Lower lobe of right lung (tissue), 2 donors: ENCODE measurements around the gene APOL5. TPM values are rescaled to one million over a fixed set of nuclear protein-coding genes. Genes with fewer than 3 reads are reported as not detected.

ENCODE experiments used
- ATAC-seq, 2 donors: fragments of 200-7000 bp; cut with Tn5 transposase; one replicate each; pipeline ENCODE4 v1.9.1; 2020 to 2022; ENCODE audit warnings: mild to moderate bottlenecking in 2 of 2, moderate library complexity in 2 of 2
- DNase-seq: peaks from one replicate; pipeline ENCODE4 v3.0.0-alpha.2; 2020
- H3K27ac ChIP-seq: fragments of 200-600 bp; one replicate; pipeline ENCODE4 v1.8.0; 2022
- H3K27me3 ChIP-seq: fragments of 200-600 bp; one replicate; pipeline ENCODE4 v1.8.0; 2022; ENCODE audit warnings: low read depth
- H3K36me3 ChIP-seq: fragments of 200-600 bp; one replicate; pipeline ENCODE4 v1.8.0; 2022; ENCODE audit warnings: mild to moderate bottlenecking
- H3K4me1 ChIP-seq: fragments of 200-600 bp; one replicate; pipeline ENCODE4 v1.8.0; 2022
- H3K4me3 ChIP-seq: fragments of 200-600 bp; one replicate; pipeline ENCODE4 v1.8.0; 2022; ENCODE audit warnings: mild to moderate bottlenecking
- H3K9me3 ChIP-seq: fragments of 200-600 bp; one replicate; pipeline ENCODE4 v1.8.0; 2022
- intact Hi-C: fragments of 100-400 bp; cut with DNase I; formaldehyde crosslinking; loops from one replicate; pipeline ENCODE4 v1.11.0; 2022
- total RNA-seq: library from RNA; stranded (reverse); fragmentation: NEBNext Ultra II Directional; extraction: Animal tissue kit (Norgen Biotek cat#: 25700); gene quantifications from one replicate; pipeline ENCODE4 v1.2.1, GENCODE V29; 2021
- TF ChIP-seq, protein P1 (sequence below): fragments of 200-600 bp; IDR thresholded peaks from one replicate; pipeline ENCODE4 v1.8.0; 2022; ENCODE audit warnings: antibody characterized with exemption, mild to moderate bottlenecking
- donor health status: DM: no; HTN: yes; CAD: no; lungs with severe emphysema.

The APOL5 gene
- total RNA-seq, 1 donor from 2014 or later: not detected

DNA sequence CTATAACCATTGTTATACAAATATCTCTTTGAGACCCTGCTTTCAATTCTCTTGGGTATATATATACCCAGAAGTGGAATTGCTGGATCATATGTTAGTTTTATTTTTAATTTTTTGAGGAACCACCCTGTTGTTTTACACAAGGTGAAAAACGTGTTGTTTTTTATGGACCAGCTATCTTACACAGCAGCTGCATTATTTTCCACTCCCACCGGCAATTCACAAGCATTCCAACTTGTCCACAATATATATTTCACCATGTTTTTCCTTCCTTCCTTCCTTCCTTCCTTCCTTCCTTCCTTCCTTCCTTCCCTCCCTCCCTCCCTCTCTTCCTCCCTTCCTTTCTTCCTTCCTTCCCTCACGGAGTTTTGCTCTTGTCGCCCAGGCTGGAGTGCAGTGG lies 6.3 kb upstream of the APOL5 start:
- H3K27me3 ChIP-seq: no peaks in the 10 kb centered on the region
- no peaks in the 10 kb centered on the region for H3K36me3 ChIP-seq
- no peaks in the 10 kb centered on the region for H3K4me1 ChIP-seq
- peaks cover 5% of the 10 kb centered on the region for H3K9me3 ChIP-seq
- ATAC-seq (no peak), DNase-seq (no peak)
- H3K27ac ChIP-seq: no peak overlapping the region
- no peak overlapping the region for H3K4me3 ChIP-seq
- intact Hi-C loops: no loop called here
- TF ChIP-seq, protein P1, sequence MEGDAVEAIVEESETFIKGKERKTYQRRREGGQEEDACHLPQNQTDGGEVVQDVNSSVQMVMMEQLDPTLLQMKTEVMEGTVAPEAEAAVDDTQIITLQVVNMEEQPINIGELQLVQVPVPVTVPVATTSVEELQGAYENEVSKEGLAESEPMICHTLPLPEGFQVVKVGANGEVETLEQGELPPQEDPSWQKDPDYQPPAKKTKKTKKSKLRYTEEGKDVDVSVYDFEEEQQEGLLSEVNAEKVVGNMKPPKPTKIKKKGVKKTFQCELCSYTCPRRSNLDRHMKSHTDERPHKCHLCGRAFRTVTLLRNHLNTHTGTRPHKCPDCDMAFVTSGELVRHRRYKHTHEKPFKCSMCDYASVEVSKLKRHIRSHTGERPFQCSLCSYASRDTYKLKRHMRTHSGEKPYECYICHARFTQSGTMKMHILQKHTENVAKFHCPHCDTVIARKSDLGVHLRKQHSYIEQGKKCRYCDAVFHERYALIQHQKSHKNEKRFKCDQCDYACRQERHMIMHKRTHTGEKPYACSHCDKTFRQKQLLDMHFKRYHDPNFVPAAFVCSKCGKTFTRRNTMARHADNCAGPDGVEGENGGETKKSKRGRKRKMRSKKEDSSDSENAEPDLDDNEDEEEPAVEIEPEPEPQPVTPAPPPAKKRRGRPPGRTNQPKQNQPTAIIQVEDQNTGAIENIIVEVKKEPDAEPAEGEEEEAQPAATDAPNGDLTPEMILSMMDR: no peak

DNA sequence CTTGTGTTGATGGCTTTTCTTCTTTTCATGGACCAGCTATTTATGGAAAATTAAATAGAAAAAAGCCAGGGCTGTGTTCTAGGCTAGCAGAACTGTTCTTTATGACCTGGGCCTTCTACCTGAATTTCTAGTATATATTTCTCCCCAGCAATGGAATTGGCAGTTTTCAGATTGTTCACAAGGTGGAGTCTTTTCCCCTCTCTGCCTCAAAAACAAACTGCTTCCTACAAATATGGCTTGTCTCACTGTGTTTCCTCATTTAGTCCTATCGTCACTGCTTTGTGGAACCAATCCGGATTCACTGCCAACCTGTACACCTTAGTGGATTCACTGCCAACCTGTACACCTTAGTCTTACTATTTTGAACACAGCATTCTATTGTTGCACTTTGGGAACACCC lies 5.0 kb upstream of the APOL5 start:
- no peaks in the 10 kb centered on the region for H3K36me3 ChIP-seq
- DNase-seq: no peak
- no peaks in the 10 kb centered on the region for H3K27me3 ChIP-seq
- no peak for ATAC-seq
- TF ChIP-seq, protein P1: no peak
- H3K27ac ChIP-seq: no peak overlapping the region
- intact Hi-C loops: no loop called here
- H3K4me1 ChIP-seq: no peaks in the 10 kb centered on the region
- H3K4me3 ChIP-seq: no peak overlapping the region
- peaks cover 5% of the 10 kb centered on the region for H3K9me3 ChIP-seq

- no peaks in the 10 kb centered on the region for H3K36me3 ChIP-seq
- no peaks in the 10 kb centered on the region for H3K9me3 ChIP-seq
- intact Hi-C loops: no loop called here
- ATAC-seq (no peak), DNase-seq (no peak)
- no peaks in the 10 kb centered on the region for H3K27me3 ChIP-seq
- TF ChIP-seq, protein P1: no peak
- no peak overlapping the region for H3K4me3 ChIP-seq
- no peaks in the 10 kb centered on the region for H3K4me1 ChIP-seq
- no peak overlapping the region for H3K27ac ChIP-seq
These were observed 1.7 kb downstream of the APOL5 start for GRCh38 chr22:35719212-35719875.

DNA sequence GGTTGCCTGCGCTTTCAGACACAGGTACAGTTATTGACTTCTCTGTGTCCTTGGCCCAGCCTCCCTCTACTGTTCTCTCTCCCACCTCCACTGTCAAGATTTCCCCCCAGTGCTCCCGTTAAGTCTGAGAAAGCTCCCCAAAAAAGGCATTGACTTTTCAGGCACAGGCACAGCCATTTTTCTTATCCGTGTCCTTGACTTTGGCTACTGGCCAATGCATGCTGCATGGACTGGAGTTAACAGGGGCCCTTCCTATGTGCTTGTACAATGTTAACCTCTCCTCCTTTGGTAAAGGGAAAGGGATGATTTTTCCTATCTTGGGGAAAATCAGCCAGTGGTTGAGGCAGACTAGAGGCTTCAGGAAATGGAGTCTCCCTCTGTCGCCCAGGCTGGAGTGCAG lies 4.3 kb downstream of the APOL5 start:
- no peak overlapping the region for H3K4me3 ChIP-seq
- ATAC-seq (no peak), DNase-seq (no peak)
- H3K36me3 ChIP-seq: no peaks in the 10 kb centered on the region
- H3K9me3 ChIP-seq: no peaks in the 10 kb centered on the region
- no peaks in the 10 kb centered on the region for H3K27me3 ChIP-seq
- intact Hi-C loops: no loop called here
- no peaks in the 10 kb centered on the region for H3K4me1 ChIP-seq
- no peak overlapping the region for H3K27ac ChIP-seq
- TF ChIP-seq, protein P1: no peak

- DNase-seq: no peak
- Histone ChIP-seq H3K4me1 (peaks cover 4% of the 10 kb centered on the region), H3K36me3 (no peaks in the 10 kb centered on the region), H3K27me3 (no peaks in the 10 kb centered on the region), H3K4me3 (no peak overlapping the region), H3K9me3 (no peaks in the 10 kb centered on the region), H3K27ac (no peak overlapping the region)
- ATAC-seq: no peak
- TF ChIP-seq, protein P1: no peak
- intact Hi-C loops: no loop called here
These were observed 7.8 kb downstream of the APOL5 start for GRCh38 chr22:35725521-35725920.
